Brain microvascular endothelial cell (primary cell): ENCODE measurements around the gene NGEF.
"Not testable (repeated sequence)": the region's sequence is repeated elsewhere in the genome, so short reads cannot be mapped to it uniquely, and the experiment has no call there.

Source experiments
- DNase-seq: peaks from one replicate; pipeline ENCODE4 v3.0.0-alpha.2; 2020
- H3K27ac ChIP-seq: fragments of 250-450 bp; sonication (Bioruptor Pico); 2 replicates; pipeline ENCODE4 v1.5.1; 2020; ENCODE audit warnings: mild to moderate bottlenecking, moderate library complexity
- H3K27me3 ChIP-seq: fragments of 250-450 bp; sonication (Bioruptor Pico); replicated peaks from 2 replicates; pipeline ENCODE4 v1.5.1; 2020; ENCODE audit warnings: mild to moderate bottlenecking
- H3K36me3 ChIP-seq: fragments of 250-450 bp; sonication (Bioruptor Pico); replicated peaks from 2 replicates; pipeline ENCODE4 v1.5.1; 2020; ENCODE audit warnings: mild to moderate bottlenecking
- H3K4me3 ChIP-seq: 2 replicates; pipeline ENCODE4 v1.5.1; 2011; ENCODE audit warnings: low read depth, mild to moderate bottlenecking, control low read depth, low read length, moderate library complexity
- in situ Hi-C: cut with HindIII; loops from 2 replicates; pipeline ENCODE4 v1.10.0; 2017; ENCODE audit warnings: low sequenced_read_pairs, low pct_ligation_motif_present
- TF ChIP-seq, protein P1 (sequence below): IDR thresholded peaks from 2 replicates; pipeline ENCODE4 v1.5.1; 2011; ENCODE audit warnings: low read depth, mild to moderate bottlenecking, moderate library complexity, low read length, control low read depth, inconsistent platforms; ENCODE audit errors: missing control alignments

NGEF gene

DNA sequence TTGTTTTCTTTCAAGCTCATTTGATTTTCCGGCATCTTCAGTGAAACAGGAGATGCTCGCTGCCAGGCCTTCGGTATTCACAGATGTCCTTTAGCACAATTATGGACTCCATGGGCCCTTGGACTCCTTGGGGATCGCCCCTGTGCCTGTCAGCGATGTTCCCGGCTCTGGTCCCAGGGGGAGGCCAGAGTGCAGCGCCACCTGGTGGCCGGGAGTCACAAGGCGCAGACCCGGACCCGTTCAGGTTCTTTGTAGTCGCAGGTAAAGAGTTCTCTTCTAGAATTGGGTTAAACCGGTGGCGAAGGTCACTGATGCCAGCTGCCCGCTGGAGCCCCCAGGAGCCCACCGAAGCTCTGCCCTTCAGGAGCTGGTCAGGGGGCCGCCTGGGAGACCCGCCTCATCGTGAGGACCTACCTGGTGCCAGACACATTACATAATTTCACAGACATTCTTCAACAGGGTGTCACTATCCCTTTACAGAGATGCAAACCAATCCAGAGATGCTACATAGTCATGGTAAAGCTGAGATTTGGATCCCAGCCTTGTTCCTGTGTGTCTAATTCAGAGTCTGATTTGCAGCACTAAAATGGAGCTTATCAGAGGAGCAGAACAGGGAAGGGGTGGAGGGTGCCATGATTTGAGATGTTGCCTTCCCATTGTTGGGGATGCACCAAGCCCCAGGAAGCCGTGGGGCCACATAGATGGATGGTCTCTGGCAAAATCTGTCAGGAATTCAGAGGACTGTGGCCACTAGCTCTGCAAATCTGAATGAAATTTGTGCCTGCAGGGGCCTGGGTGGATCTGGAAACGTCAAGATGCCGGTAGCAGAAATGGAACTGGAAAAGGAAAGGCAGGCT lies 41.1 kb upstream of the NGEF start:
- peak; percentile 38 for DNase-seq
- H3K27me3 ChIP-seq, result peaks cover 3% of the 10 kb centered on the region
- H3K27ac ChIP-seq, result no peak overlapping the region
- H3K4me3 ChIP-seq, result no peak overlapping the region
- H3K36me3 ChIP-seq, result no peaks in the 10 kb centered on the region
- TF ChIP-seq, protein P1, sequence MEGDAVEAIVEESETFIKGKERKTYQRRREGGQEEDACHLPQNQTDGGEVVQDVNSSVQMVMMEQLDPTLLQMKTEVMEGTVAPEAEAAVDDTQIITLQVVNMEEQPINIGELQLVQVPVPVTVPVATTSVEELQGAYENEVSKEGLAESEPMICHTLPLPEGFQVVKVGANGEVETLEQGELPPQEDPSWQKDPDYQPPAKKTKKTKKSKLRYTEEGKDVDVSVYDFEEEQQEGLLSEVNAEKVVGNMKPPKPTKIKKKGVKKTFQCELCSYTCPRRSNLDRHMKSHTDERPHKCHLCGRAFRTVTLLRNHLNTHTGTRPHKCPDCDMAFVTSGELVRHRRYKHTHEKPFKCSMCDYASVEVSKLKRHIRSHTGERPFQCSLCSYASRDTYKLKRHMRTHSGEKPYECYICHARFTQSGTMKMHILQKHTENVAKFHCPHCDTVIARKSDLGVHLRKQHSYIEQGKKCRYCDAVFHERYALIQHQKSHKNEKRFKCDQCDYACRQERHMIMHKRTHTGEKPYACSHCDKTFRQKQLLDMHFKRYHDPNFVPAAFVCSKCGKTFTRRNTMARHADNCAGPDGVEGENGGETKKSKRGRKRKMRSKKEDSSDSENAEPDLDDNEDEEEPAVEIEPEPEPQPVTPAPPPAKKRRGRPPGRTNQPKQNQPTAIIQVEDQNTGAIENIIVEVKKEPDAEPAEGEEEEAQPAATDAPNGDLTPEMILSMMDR, result peak; percentile 99
- in situ Hi-C loops, result no loop called here

DNA sequence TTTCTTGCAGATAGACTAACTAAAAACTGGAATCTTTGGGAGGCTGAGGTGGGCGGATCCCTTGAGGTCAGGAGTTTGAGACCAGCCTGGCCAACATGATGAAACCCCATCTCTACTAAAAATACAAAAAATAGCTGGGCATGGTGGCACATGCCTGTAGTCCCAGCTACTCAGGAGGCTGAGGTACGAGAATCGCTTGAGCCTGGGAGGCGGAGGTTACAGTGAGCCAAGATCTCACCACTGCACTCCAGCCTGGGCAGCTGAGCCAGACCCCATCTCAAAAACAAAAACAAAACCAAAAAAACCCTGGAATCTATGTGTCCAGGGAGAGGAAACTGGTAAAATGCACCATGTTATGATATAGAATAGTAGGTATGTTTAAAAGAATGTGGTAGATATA lies 39.5 kb upstream of the NGEF start:
- DNase-seq, H3K36me3 ChIP-seq, in situ Hi-C loops, H3K27ac ChIP-seq, H3K4me3 ChIP-seq, H3K27me3 ChIP-seq: not testable (repeated sequence)

DNA sequence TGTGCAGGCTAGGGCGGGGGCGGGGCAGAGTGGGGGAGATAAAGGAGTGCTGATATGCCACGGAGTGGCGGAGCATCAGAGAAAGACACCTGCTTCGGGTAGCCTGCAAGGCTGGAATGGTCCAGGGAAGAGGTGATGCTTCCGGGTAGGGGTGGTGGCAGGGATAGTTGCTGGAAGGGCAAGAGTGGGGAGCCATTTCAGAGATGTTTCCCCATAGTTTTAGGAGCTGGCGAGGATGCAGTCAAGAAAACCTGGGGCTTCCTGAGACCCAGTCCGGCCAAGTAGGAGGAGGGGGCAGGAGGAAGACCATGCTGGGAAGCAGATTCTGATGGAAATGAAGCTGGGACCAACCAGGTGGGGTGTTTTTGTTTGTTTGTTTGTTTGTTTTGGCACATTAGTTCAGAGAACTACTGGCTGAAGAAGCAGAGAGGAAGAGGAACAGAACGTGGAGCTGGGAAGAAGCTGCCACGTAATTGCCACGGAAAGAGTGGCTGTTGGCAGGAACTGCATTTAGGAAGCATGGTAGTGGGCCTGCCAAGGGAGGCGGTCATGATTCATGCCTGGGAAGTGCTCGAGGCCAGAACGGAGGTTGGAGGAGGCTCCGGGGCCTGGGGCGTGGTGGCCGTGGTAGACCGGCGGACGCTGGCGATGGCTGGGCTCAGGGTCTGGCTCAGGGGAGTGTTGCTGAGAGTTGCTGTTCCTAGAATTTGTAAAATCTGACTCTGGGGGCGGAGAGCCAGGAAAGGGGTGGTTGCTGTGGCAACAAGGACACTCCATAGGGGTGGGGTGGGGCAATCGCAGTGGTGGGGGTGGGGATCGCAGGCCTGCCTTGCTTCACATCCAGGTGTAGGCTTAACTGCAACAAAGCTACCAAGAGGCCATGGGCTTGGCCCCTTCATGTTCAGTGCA lies 38.4 kb upstream of the NGEF start:
- TF ChIP-seq, protein P1, result no peak
- H3K36me3 ChIP-seq, result no peaks in the 10 kb centered on the region
- DNase-seq, result peak; percentile 24
- peaks cover 3% of the 10 kb centered on the region for H3K27me3 ChIP-seq
- no peak overlapping the region for H3K27ac ChIP-seq
- in situ Hi-C loops, result no loop called here
- H3K4me3 ChIP-seq, result no peak overlapping the region

DNA sequence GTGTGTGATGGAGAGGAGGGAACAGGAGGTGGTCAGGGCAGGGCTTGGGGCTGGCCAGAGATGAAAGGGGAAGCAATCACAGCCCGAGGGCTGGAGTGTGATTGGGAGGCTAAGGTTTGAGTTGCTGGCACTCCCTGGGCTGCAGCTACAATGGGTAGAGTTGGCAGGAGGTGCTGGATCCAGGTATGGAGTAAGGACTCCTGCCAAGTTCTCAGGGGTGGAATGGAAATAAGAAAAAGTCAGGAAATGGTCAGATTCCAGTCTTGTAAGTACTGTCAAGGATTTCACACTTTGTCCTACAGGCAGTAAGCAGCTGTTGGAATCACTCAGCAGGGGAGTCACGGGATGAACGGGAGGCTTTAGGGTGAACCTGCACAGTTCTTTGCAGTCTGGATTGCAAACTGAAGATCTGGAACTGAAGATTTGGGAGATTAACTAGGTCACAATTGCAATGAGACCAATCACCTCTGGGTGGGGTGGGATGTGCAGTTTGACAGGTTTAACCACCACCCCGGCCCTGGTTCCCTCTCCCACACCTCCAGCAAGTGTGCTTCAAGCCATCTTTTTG lies 36.2 kb upstream of the NGEF start:
- Histone ChIP-seq H3K36me3 (no peaks in the 10 kb centered on the region), H3K4me3 (no peak overlapping the region), H3K27ac (no peak overlapping the region), H3K27me3 (peaks cover 2% of the 10 kb centered on the region)
- TF ChIP-seq, protein P1, result no peak
- DNase-seq, result no peak
- in situ Hi-C loops, result no loop called here

DNA sequence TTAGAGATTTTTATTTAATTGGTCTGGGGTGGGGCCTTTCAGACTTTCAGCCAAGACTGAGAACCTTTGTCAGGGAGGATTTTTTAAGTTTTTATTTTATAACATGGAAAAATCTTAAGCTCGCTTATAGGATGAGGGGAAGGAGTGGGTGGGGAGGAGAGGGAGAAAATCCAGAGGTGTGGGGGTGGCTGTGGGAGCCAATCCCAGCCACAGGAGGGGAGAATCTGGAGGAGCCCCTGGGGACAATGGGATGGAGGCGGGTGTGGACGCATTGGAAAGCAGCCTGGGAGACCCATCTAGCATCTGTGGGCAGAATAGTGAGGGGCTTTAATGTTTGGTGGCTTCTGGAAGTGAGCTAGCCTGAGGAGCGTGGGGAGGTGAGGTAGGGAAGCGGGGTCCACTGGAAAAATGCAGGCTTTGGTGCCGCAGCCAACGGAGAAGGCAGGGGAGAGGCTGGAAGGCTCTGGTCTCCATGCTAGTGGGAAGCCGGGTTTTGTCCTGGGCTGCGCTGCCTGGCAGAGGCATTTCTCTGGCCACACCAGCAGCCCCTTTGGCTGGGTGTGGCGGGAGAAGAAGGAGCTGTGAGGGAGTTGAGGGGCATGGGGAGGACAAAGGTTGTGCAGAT lies 35.6 kb upstream of the NGEF start:
- H3K36me3 ChIP-seq, result no peaks in the 10 kb centered on the region
- in situ Hi-C loops, result no loop called here
- TF ChIP-seq, protein P1, result no peak
- no peak overlapping the region for H3K27ac ChIP-seq
- DNase-seq, result no peak
- H3K27me3 ChIP-seq, result no peaks in the 10 kb centered on the region
- no peak overlapping the region for H3K4me3 ChIP-seq
